K562 (cell line): ENCODE results near the gene BBOX1. TPM values are rescaled to one million over a fixed set of nuclear protein-coding genes. Genes with fewer than 3 reads are reported as not detected.

Experiments used
- ATAC-seq: fragments of 200-7000 bp; cut with Tn5 transposase; 3 replicates; pipeline ENCODE4 v1.9.1; 2020; ENCODE audit warnings: moderate library complexity
- BruUV-seq: library from RNA; stranded (reverse); fragments of 400-500 nt; replicated peaks from 2 replicates; lab custom pipeline; 2021; lab: Mats Ljungman, UMichigan
- CTCF ChIA-PET: fragments of 300-600 bp; formaldehyde crosslinking; extraction: SDS; loops from one replicate; lab custom pipeline; 2021; ENCODE audit warnings: low intra/inter-chr PET ratio; lab: Yijun Ruan, JAX
- POLR2A ChIA-PET: fragments of 300-600, 350-650 bp; sonication (Branson Sonifier 250); formaldehyde crosslinking; extraction: SDS; loops from one replicate; lab custom pipeline; 2021; ENCODE audit warnings: antibody characterized with exemption, inconsistent platforms; lab: Yijun Ruan, JAX
- DNase-seq, 4 experiments: peaks; one replicate each; pipeline versions ENCODE4 v3.0.0 to v3.0.0-alpha.2; 2011 to 2018; ENCODE audit warnings: low spot score in 3 of 4, mixed read lengths in 3 of 4; ENCODE audit errors: extremely low read depth in 1 of 4
- FAIRE-seq: peaks from 2 replicates; lab custom pipeline; 2011; peaks lifted over from hg19 to GRCh38; lab: Jason Lieb, UNC
- H2AFZ ChIP-seq: 2 replicates; pipeline ENCODE4 v1.6.0; 2011; ENCODE audit warnings: low read depth, low read length, control low read depth, inconsistent platforms
- H3K27ac ChIP-seq: fragments of 200-600 bp; 3 replicates; pipeline ENCODE4 v1.8.0; 2011; ENCODE audit warnings: low read depth, mild to moderate bottlenecking, control low read depth, inconsistent platforms, low read length, moderate library complexity, mixed read lengths; ENCODE audit errors: extremely low read depth
- H3K27me3 ChIP-seq, 2 experiments: fragments of 300-600 bp in 1 of 2; 2 replicates in 1 of 2; 3 replicates in 1 of 2; pipeline versions ENCODE4 v1.6.0 to v1.8.0; 2011; ENCODE audit warnings: inconsistent platforms in 2 of 2, low read length in 2 of 2, mild to moderate bottlenecking in 1 of 2, mixed read lengths in 1 of 2, moderate library complexity in 1 of 2; ENCODE audit not compliant: control insufficient read depth in 2 of 2, insufficient read depth in 2 of 2
- H3K36me3 ChIP-seq: fragments of 300-600 bp; 3 replicates; pipeline ENCODE4 v1.8.0; 2011; ENCODE audit warnings: mild to moderate bottlenecking, low read length, inconsistent platforms; ENCODE audit not compliant: control insufficient read depth, insufficient read depth
- H3K4me1 ChIP-seq, 2 experiments: fragments of 200-600 bp in 1 of 2; replicated peaks in 1 of 2; 2 replicates in 1 of 2; 3 replicates in 1 of 2; pipeline versions ENCODE4 v1.5.1 to v1.8.0; 2011; ENCODE audit warnings: inconsistent platforms in 2 of 2, low read length in 2 of 2, mild to moderate bottlenecking in 1 of 2, mixed read lengths in 1 of 2, moderate library complexity in 1 of 2; ENCODE audit not compliant: control insufficient read depth in 2 of 2, insufficient read depth in 2 of 2
- H3K4me2 ChIP-seq: 2 replicates; pipeline ENCODE4 v1.6.1; 2011; ENCODE audit warnings: low read length, control low read depth, inconsistent platforms, mixed read lengths; ENCODE audit not compliant: insufficient read depth
- H3K4me3 ChIP-seq: fragments of 200-600 bp; sonication (generic), shearing (Covaris generic); 2 replicates; pipeline ENCODE4 v1.5.1; 2016; ENCODE audit warnings: control low read depth, inconsistent platforms
- H3K79me2 ChIP-seq: fragments of 200-600 bp; 3 replicates; pipeline ENCODE4 v1.8.0; 2011; ENCODE audit warnings: low read length, inconsistent platforms; ENCODE audit not compliant: control insufficient read depth, insufficient read depth
- H3K9ac ChIP-seq, 2 experiments: 2 replicates each; pipeline versions ENCODE4 v1.6.0 to v1.6.1; 2011; ENCODE audit warnings: low read depth in 2 of 2, low read length in 2 of 2, control low read depth in 1 of 2, inconsistent platforms in 1 of 2, mild to moderate bottlenecking in 1 of 2, mixed read lengths in 1 of 2; ENCODE audit not compliant: insufficient read depth in 1 of 2
- H3K9me1 ChIP-seq: one replicate; pipeline ENCODE4 v1.6.0; 2011; ENCODE audit warnings: inconsistent platforms, mild to moderate bottlenecking, low read length, moderate library complexity; ENCODE audit not compliant: control insufficient read depth, insufficient read depth
- H3K9me3 ChIP-seq: replicated peaks from 2 replicates; pipeline ENCODE4 v1.5.1; 2011; ENCODE audit warnings: low read depth, low read length, inconsistent platforms; ENCODE audit not compliant: control insufficient read depth, insufficient read depth
- H4K20me1 ChIP-seq: replicated peaks from 2 replicates; pipeline ENCODE4 v1.6.1; 2011; ENCODE audit warnings: low read length, inconsistent platforms, mixed read lengths; ENCODE audit not compliant: control insufficient read depth, insufficient read depth
- ATF6 ChIP-seq: sonication (generic); formaldehyde crosslinking; IDR thresholded peaks from 2 replicates; pipeline ENCODE4 v1.4.0; 2020; ENCODE audit warnings: mild to moderate bottlenecking, missing genetic modification reagents
- EGR1 ChIP-seq: fragments of 450-650 bp; conservative IDR thresholded peaks from 2 replicates; pipeline ENCODE4 v1.6.1; 2017; ENCODE audit warnings: mild to moderate bottlenecking
- EP300 ChIP-seq: IDR thresholded peaks from 2 replicates; pipeline ENCODE4 v1.6.1; 2012; ENCODE audit warnings: low read length, improper control_type of control experiment
- GTF2E2 ChIP-seq: fragments of 200-800 bp; sonication (Bioruptor generic); IDR thresholded peaks from 2 replicates; pipeline ENCODE4 v1.6.1; 2016; ENCODE audit warnings: missing genetic modification characterization, missing compliant biosample characterization
- GTF2F1 ChIP-seq: IDR thresholded peaks from 2 replicates; pipeline ENCODE4 v1.6.1; 2011; ENCODE audit warnings: low read depth, low read length, improper control_type of control experiment
- HCFC1 ChIP-seq: IDR thresholded peaks from 2 replicates; pipeline ENCODE4 v1.6.1; 2012; ENCODE audit warnings: low read depth, low read length, improper control_type of control experiment
- MTA1 ChIP-seq: fragments of 450-650 bp; IDR thresholded peaks from 2 replicates; pipeline ENCODE4 v1.6.1; 2017; ENCODE audit warnings: borderline replicate concordance
- PTRF ChIP-seq: fragments of 450-650 bp; IDR thresholded peaks from 2 replicates; pipeline ENCODE4 v1.6.1; 2016; ENCODE audit warnings: mild to moderate bottlenecking, missing genetic modification characterization, missing compliant biosample characterization
- ZFX ChIP-seq: sonication (generic); formaldehyde crosslinking; IDR thresholded peaks from 2 replicates; pipeline ENCODE4 v1.8.0; 2022; ENCODE audit warnings: mild to moderate bottlenecking, missing genetic modification reagents, moderate library complexity
- ZKSCAN8 ChIP-seq: fragments of 200-800 bp; sonication (Bioruptor generic); IDR thresholded peaks from 2 replicates; pipeline ENCODE4 v1.6.1; 2016; ENCODE audit warnings: missing genetic modification characterization, missing compliant biosample characterization
- WGBS: fragments of 100-300 bp; shearing (Covaris generic); methylation state at CpG from one replicate; pipeline ENCODE4 v1.1.6; 2016; ENCODE audit warnings: low coverage, mixed read lengths; ENCODE audit not compliant: insufficient coverage; ENCODE audit errors: missing lambda C conversion rate; 5-methylcytosine and 5-hydroxymethylcytosine counted together
- in situ Hi-C: fragments of 300-500 bp; cut with MboI; formaldehyde crosslinking; loops from 4 replicates; pipeline ENCODE4 v1.15.0; 2018; ENCODE audit warnings: inconsistent platforms, mixed read lengths
- intact Hi-C: fragments of 100-400 bp; cut with micrococcal nuclease; formaldehyde crosslinking; loops from 2 replicates; pipeline ENCODE4 v1.14.2; 2022
- polyA plus RNA-seq, 8 experiments: library from polyadenylated mRNA; depleted of rRNA in 4 of 8; stranded (reverse) in 5 of 8; unstranded in 3 of 8; fragments of >200 nt; fragmentation: Nextera tagmentation in 2 of 8; fragmentation: Illumina TruSeq in 1 of 8; extraction: Ambion mirVana in 2 of 8; extraction: Trizol in 1 of 8; gene quantifications; 2 replicates each; pipeline versions ENCODE4 v1.2.1 to v1.2.3, GENCODE V29; 2011 to 2014; ENCODE audit warnings: inconsistent platforms in 1 of 8, missing spikeins in 1 of 8
- total RNA-seq, 7 experiments: library from RNA; depleted of rRNA in 6 of 7; stranded (reverse); fragments of >200 nt in 6 of 7; fragmentation: Illumina TruSeq in 2 of 7; extraction: Trizol in 2 of 7; gene quantifications; 2 replicates each; pipeline versions ENCODE4 v1.2.1 to v1.2.3, GENCODE V29; 2011 to 2021; ENCODE audit warnings: low replicate concordance in 1 of 7
- TF ChIP-seq, protein P1 (sequence below), 2 experiments: fragments of 150-350 bp in 1 of 2; IDR thresholded peaks; 2 replicates each; pipeline ENCODE4 v1.6.1; 2012 to 2016; ENCODE audit warnings: low read depth in 2 of 2, low read length in 2 of 2, mild to moderate bottlenecking in 1 of 2, moderate library complexity in 1 of 2
- TF ChIP-seq, protein P2 (sequence below): fragments of 450-650 bp; IDR thresholded peaks from 2 replicates; pipeline ENCODE4 v1.6.1; 2016; ENCODE audit warnings: antibody characterized with exemption
- TF ChIP-seq, protein P3 (sequence below): fragments of 250-450 bp; sonication (Bioruptor Pico); IDR thresholded peaks from 2 replicates; pipeline ENCODE4 v1.5.0; 2021
- TF ChIP-seq, protein P4 (sequence below): fragments of 250-450 bp; sonication (Bioruptor Pico); IDR thresholded peaks from 2 replicates; pipeline ENCODE4 v1.8.0; 2021; ENCODE audit warnings: moderate library complexity, mild to moderate bottlenecking, inconsistent platforms

Gene BBOX1
- total and polyA plus RNA-seq, 9 of the 15 experiments (the other 6 are each of a cell fraction or from before 2014, with no cell fraction given): not detected

DNA sequence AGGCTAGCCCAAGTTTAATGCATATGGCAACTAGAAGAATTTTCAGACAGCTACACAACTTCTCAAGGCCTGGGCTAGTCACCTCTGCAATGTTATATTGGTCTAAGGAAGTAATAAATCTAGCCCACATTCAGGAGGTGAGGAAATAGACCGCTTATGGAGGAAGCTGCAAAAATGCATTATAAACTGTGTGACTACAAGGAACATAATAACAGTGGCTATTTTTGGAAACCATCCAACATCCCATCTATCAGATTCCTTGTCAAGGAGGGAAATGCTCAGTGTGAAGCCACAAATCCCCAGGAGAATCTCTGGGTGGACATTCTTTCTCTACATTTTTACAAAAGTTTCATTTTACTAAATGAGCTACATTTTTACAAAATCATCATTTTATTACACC lies 76.1 kb downstream of the BBOX1 start (continued):
- TF ChIP-seq, protein P1, sequence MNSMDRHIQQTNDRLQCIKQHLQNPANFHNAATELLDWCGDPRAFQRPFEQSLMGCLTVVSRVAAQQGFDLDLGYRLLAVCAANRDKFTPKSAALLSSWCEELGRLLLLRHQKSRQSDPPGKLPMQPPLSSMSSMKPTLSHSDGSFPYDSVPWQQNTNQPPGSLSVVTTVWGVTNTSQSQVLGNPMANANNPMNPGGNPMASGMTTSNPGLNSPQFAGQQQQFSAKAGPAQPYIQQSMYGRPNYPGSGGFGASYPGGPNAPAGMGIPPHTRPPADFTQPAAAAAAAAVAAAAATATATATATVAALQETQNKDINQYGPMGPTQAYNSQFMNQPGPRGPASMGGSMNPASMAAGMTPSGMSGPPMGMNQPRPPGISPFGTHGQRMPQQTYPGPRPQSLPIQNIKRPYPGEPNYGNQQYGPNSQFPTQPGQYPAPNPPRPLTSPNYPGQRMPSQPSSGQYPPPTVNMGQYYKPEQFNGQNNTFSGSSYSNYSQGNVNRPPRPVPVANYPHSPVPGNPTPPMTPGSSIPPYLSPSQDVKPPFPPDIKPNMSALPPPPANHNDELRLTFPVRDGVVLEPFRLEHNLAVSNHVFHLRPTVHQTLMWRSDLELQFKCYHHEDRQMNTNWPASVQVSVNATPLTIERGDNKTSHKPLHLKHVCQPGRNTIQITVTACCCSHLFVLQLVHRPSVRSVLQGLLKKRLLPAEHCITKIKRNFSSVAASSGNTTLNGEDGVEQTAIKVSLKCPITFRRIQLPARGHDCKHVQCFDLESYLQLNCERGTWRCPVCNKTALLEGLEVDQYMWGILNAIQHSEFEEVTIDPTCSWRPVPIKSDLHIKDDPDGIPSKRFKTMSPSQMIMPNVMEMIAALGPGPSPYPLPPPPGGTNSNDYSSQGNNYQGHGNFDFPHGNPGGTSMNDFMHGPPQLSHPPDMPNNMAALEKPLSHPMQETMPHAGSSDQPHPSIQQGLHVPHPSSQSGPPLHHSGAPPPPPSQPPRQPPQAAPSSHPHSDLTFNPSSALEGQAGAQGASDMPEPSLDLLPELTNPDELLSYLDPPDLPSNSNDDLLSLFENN (IDR thresholded peaks at IDR 0.05; ENCODE audit: low read depth in 2 of 2, low read length in 2 of 2): no peak

GRCh38 chr11:27118371-27118770 lies 77.8 kb downstream of the BBOX1 start:
- Histone ChIP-seq H3K79me2 (no peaks in the 10 kb centered on the region), H3K9me3 (no peaks in the 10 kb centered on the region; the same call in 1 of the 2 replicates), H4K20me1 (no peaks in the 10 kb centered on the region), H3K4me1 (no peaks in the 10 kb centered on the region), H3K4me3 (no peak overlapping the region), H3K9ac (no peak overlapping the region), H3K36me3 (no peaks in the 10 kb centered on the region), H3K4me2 (no peak overlapping the region), H3K27me3 (no peaks in the 10 kb centered on the region), H3K27ac (no peak overlapping the region), H3K9me1 (no peaks in the 10 kb centered on the region), H2AFZ (no peak overlapping the region)
- no peak for ATAC-seq
- ChIA-PET CTCF (no interaction called here), POLR2A (no interaction called here)
- no TSS peak for BruUV-seq
- intact Hi-C loops: no loop called here
- WGBS: 0% methylated on average over 2 of the region's 2 CpGs
- no peak for FAIRE-seq
- in situ Hi-C loops: no loop called here
- no peak for DNase-seq
- no peak for TF ChIP-seq ZKSCAN8
- TF ChIP-seq PTRF: no peak
- TF ChIP-seq HCFC1: no peak
- no peak for TF ChIP-seq EP300
- no peak for TF ChIP-seq EGR1
- no peak for TF ChIP-seq ATF6 (CRISPR knock-in tag)
- TF ChIP-seq MTA1: no peak
- no peak for TF ChIP-seq ZFX (CRISPR knock-in tag)
- TF ChIP-seq GTF2E2 (tag): no peak
- TF ChIP-seq, protein P2, sequence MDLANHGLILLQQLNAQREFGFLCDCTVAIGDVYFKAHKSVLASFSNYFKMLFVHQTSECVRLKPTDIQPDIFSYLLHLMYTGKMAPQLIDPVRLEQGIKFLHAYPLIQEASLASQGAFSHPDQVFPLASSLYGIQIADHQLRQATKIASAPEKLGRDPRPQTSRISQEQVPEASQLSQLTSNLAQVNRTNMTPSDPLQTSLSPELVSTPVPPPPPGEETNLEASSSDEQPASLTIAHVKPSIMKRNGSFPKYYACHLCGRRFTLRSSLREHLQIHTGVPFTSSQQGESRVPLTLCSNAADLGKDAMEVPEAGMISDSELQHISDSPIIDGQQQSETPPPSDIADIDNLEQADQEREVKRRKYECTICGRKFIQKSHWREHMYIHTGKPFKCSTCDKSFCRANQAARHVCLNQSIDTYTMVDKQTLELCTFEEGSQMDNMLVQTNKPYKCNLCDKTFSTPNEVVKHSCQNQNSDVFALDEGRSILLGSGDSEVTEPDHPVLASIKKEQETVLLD: no peak
- TF ChIP-seq, protein P3, sequence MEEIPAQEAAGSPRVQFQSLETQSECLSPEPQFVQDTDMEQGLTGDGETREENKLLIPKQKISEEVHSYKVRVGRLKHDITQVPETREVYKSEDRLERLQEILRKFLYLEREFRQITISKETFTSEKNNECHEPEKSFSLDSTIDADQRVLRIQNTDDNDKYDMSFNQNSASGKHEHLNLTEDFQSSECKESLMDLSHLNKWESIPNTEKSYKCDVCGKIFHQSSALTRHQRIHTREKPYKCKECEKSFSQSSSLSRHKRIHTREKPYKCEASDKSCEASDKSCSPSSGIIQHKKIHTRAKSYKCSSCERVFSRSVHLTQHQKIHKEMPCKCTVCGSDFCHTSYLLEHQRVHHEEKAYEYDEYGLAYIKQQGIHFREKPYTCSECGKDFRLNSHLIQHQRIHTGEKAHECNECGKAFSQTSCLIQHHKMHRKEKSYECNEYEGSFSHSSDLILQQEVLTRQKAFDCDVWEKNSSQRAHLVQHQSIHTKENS (CRISPR knock-in tag): no peak
- no peak for TF ChIP-seq GTF2F1
- TF ChIP-seq, protein P4, sequence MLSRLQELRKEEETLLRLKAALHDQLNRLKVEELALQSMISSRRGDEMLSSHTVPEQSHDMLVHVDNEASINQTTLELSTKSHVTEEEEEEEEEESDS: no peak
